Measurements from ENCODE around the gene RELA.

RELA gene

DNA sequence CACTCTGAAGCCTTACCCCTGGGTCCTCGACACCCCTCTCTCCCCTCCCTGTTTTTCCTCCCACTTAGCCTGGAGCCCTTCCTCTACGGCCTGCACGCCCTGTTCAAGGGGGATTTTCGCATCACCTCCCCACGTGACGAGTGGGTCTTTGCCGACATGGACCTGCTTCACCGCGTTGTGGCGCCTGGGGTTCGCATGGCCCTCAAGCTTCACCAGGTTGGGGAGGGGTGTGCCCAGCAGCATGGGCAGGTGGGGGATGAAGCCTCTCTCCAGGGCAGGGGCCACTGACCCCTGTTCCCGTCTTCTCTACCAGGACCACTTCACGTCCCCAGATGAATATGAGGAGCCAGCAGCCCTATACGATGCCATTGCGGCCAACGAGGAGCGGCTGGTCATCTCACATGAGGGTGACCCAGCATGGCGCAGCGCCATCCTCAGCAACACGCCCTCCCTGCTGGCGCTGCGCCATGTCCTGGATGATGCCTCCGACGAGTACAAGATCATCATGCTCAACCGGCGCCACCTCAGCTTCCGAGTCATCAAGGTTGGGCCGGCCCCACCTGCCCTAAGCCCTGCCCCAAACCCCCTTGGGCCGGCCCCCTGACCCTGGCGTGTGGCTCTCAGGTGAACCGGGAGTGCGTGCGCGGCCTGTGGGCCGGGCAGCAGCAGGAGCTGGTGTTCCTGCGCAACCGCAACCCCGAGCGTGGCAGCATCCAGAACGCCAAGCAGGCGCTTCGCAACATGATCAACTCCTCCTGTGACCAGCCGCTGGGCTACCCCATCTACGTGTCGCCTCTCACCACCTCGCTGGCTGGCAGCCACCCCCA lies 27.6 kb downstream of the RELA start:
- no peaks in the 10 kb centered on the region for H3K9me3 ChIP-seq (ENCODE audit: control insufficient read depth, low read length)
- DNase-seq (ENCODE audit: low read depth) = no peak
- H3K27me3 ChIP-seq (replicated peaks; ENCODE audit: control insufficient read depth, insufficient read depth, low read length) = no peaks in the 10 kb centered on the region
- peaks cover 48% of the 10 kb centered on the region for H3K36me3 ChIP-seq (ENCODE audit: control insufficient read depth, insufficient read depth, low read length, severe bottlenecking)
- H3K4me1 ChIP-seq (ENCODE audit: control insufficient read depth, insufficient read depth, low read length) = peaks cover 13% of the 10 kb centered on the region
- no peak overlapping the region for H3K4me3 ChIP-seq (ENCODE audit: low read length)
- H3K9ac ChIP-seq (ENCODE audit: low read length) = no peak overlapping the region

DNA sequence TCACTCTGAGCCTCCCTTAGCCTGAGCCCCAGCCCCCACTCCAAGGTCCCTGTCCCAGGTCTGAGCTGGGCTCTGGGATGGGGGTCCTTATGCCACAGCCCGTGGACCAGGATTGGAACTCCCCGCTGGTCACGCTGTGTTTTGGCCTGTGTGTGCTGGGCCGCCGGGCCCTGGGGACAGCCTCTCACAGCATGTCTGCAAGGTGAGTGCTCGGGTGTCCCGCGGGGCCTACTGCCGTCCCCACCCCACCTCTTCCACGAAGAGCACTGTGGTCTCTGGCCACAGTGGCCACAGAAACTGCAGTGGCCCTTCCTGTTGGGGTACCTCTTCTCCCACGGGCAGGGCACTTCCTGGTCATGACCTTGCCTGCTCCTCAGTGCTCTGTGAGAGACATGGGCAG lies 28.3 kb downstream of the RELA start:
- no peak for DNase-seq (ENCODE audit: low read depth)
- no peak overlapping the region for H3K4me3 ChIP-seq (ENCODE audit: low read length)
- no peaks in the 10 kb centered on the region for H3K27me3 ChIP-seq (replicated peaks; ENCODE audit: control insufficient read depth, insufficient read depth, low read length)
- H3K4me1 ChIP-seq (ENCODE audit: control insufficient read depth, insufficient read depth, low read length) = peaks cover 13% of the 10 kb centered on the region
- H3K36me3 ChIP-seq (ENCODE audit: control insufficient read depth, insufficient read depth, low read length, severe bottlenecking) = peaks cover 55% of the 10 kb centered on the region
- no peaks in the 10 kb centered on the region for H3K9me3 ChIP-seq (ENCODE audit: control insufficient read depth, low read length)
- no peak overlapping the region for H3K9ac ChIP-seq (ENCODE audit: low read length)

DNA sequence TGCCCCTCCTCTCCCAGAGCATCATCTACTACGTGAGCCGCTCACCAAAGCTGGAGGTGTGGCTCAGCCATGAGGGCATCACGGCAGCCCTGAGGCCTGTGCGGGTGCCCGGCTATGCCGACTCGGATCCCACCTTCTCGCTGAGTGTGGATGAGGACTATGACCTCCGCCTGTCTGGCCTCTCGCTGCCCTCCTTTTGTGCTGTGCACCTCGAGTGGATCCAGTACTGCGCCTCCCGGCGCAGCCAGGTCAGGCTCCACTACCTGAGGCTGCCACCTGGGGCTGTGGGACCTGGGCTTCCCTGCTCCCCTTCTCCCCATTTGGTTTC lies 28.6 kb downstream of the RELA start:
- Histone ChIP-seq H3K9ac (ENCODE audit: low read length) (no peak overlapping the region), H3K27me3 (replicated peaks; ENCODE audit: control insufficient read depth, insufficient read depth, low read length) (no peaks in the 10 kb centered on the region), H3K4me3 (ENCODE audit: low read length) (no peak overlapping the region), H3K4me1 (ENCODE audit: control insufficient read depth, insufficient read depth, low read length) (peaks cover 13% of the 10 kb centered on the region), H3K36me3 (ENCODE audit: control insufficient read depth, insufficient read depth, low read length, severe bottlenecking) (peaks cover 59% of the 10 kb centered on the region), H3K9me3 (ENCODE audit: control insufficient read depth, low read length) (no peaks in the 10 kb centered on the region)
- no peak for DNase-seq (ENCODE audit: low read depth)

DNA sequence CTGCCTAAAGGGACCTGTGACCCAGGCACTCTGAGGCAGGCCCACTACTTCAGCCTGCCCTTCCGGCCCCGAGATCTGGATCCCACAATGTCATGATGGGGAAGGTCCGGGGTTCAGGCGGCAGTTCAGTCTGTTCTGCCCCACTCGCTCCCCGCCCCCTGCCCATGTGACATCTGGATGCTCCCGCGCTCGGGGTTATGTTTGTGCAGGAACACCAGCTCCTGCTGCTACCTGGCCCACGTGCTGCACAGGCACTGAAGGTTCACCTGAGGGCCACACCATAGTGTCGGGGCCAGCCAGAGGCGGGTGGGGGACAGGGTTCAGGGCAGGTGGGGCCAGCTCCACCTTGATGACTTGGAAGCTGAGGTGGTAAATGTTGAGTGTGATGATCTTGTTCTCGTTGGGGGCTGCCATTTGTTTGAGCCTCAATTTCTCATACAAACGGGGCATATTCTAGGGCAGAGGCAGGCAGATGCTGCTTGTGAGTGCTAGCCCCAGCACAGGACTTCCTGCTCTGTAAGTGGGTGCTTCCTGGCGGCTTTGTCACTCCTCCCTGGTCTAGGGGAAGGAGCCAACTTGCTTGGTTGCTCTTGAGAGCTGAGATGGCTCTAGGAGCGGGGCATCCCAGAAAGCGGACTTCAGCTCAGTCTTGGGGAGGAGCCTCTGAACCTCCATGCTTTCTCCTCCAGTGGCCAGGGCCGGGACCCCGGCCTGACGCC lies 29.2 kb downstream of the RELA start:
- H3K4me1 ChIP-seq (ENCODE audit: control insufficient read depth, insufficient read depth, low read length) = peaks cover 10% of the 10 kb centered on the region
- no peak overlapping the region for H3K9ac ChIP-seq (ENCODE audit: low read length)
- H3K27me3 ChIP-seq (replicated peaks; ENCODE audit: control insufficient read depth, insufficient read depth, low read length) = no peaks in the 10 kb centered on the region
- DNase-seq (ENCODE audit: low read depth) = no peak
- H3K9me3 ChIP-seq (ENCODE audit: control insufficient read depth, low read length) = no peaks in the 10 kb centered on the region
- peaks cover 64% of the 10 kb centered on the region for H3K36me3 ChIP-seq (ENCODE audit: control insufficient read depth, insufficient read depth, low read length, severe bottlenecking)
- H3K4me3 ChIP-seq (ENCODE audit: low read length) = no peak overlapping the region

DNA sequence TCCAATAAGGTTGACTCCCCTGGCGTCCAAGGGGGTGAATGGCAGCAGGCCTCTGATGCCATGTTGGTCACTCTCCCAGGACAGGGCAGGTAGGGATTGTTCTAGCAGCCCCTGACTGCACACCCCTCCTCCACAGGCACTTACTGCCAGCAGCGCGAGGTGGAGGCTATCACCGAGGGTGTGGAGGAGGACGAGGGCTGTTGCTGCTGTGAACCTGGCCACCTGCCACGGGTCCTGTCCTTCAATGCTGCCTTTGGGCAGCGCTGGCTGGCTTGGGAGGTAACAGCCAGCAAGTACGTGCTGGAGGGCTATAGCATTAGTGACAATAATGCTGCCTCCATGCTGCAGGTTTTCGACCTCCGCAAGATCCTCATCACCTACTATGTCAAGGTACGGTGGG lies 32.5 kb downstream of the RELA start:
- Histone ChIP-seq H3K27me3 (replicated peaks; ENCODE audit: control insufficient read depth, insufficient read depth, low read length) (no peaks in the 10 kb centered on the region), H3K4me1 (ENCODE audit: control insufficient read depth, insufficient read depth, low read length) (no peaks in the 10 kb centered on the region), H3K4me3 (ENCODE audit: low read length) (no peak overlapping the region), H3K9me3 (ENCODE audit: control insufficient read depth, low read length) (no peaks in the 10 kb centered on the region), H3K9ac (ENCODE audit: low read length) (no peak overlapping the region), H3K36me3 (ENCODE audit: control insufficient read depth, insufficient read depth, low read length, severe bottlenecking) (peaks cover 77% of the 10 kb centered on the region)
- no peak for DNase-seq (ENCODE audit: low read depth)

DNA sequence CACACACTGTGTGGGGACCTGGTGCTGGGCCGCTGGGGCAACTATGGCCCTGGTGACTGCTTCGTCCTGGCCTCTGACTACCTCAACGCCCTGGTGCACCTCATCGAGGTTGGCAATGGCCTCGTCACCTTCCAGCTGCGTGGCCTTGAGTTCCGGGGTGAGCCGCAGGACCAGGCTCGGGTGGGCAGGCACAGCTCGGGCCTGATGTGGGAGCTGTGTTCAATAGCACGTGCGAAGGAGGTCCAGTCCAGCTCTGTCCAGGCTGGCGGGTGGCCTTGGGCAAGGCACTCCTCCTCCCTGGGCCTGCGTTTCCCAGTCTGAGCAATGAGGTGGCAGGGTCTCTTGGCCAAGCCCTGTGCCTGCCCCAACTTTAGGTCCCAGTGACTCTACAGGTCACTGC lies 33.1 kb downstream of the RELA start:
- Histone ChIP-seq H3K4me3 (ENCODE audit: low read length) (no peak overlapping the region), H3K4me1 (ENCODE audit: control insufficient read depth, insufficient read depth, low read length) (no peaks in the 10 kb centered on the region), H3K9me3 (ENCODE audit: control insufficient read depth, low read length) (no peaks in the 10 kb centered on the region), H3K36me3 (ENCODE audit: control insufficient read depth, insufficient read depth, low read length, severe bottlenecking) (peaks cover 76% of the 10 kb centered on the region), H3K9ac (ENCODE audit: low read length) (no peak overlapping the region), H3K27me3 (replicated peaks; ENCODE audit: control insufficient read depth, insufficient read depth, low read length) (no peaks in the 10 kb centered on the region)
- no peak for DNase-seq (ENCODE audit: low read depth)

DNA sequence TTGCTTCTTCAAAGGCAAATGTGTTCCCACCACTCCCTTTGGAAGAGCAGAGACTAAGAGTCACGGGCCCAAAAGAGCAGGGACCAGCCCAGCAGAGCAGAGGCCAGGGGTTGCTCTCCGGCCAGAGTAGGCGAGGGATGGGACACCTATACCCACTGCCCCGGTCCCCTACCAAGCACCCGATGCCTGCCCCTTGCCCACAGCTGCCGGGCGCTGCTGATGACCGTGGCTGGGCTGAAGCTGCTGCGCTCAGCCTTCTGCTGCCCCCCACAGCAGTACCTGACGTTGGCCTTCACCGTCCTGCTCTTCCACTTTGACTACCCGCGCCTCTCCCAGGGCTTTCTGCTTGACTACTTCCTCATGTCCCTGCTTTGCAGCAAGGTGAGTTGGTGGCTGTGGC lies 35.5 kb downstream of the RELA start:
- no peak for DNase-seq (ENCODE audit: low read depth)
- Histone ChIP-seq H3K36me3 (ENCODE audit: control insufficient read depth, insufficient read depth, low read length, severe bottlenecking) (peaks cover 89% of the 10 kb centered on the region), H3K9ac (ENCODE audit: low read length) (no peak overlapping the region), H3K4me3 (ENCODE audit: low read length) (no peak overlapping the region), H3K9me3 (ENCODE audit: control insufficient read depth, low read length) (no peaks in the 10 kb centered on the region), H3K27me3 (replicated peaks; ENCODE audit: control insufficient read depth, insufficient read depth, low read length) (no peaks in the 10 kb centered on the region), H3K4me1 (ENCODE audit: control insufficient read depth, insufficient read depth, low read length) (no peaks in the 10 kb centered on the region)

DNA sequence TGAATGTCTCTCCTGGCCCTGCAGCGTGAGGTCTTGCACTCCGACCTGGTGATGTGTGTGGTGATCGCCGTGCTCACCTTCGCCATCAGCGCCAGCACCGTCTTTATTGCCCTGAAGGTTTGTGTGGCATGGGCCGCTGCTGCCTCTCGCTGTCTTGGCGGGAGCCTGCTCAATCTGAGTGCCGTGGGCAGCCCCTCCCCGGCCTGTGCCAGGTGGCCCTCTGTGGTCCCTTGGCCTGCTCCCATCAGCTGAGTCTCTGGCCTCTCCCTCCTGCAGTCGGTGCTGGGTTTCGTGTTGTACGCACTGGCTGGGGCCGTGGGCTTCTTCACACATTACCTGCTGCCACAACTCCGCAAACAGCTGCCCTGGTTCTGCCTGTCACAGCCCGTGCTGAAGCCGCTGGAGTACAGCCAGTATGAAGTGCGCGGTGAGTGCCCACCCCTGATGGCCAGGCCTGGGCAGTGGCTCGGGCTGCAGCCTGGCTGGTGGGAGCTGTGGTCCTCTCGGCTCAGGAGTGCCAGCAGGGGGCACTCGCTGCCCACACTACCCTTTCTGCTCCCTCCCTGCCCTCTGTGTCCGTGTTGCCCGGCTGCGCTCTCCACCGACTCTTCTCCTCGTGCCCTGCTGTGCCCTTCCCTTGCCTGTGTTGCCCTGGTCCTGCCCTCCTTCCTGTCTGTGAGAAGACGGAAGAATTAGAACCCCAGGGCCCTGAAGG lies 36.9 kb downstream of the RELA start:
- DNase-seq (ENCODE audit: low read depth) = peak; percentile 32
- peaks cover 92% of the 10 kb centered on the region for H3K36me3 ChIP-seq (ENCODE audit: control insufficient read depth, insufficient read depth, low read length, severe bottlenecking)

DNA sequence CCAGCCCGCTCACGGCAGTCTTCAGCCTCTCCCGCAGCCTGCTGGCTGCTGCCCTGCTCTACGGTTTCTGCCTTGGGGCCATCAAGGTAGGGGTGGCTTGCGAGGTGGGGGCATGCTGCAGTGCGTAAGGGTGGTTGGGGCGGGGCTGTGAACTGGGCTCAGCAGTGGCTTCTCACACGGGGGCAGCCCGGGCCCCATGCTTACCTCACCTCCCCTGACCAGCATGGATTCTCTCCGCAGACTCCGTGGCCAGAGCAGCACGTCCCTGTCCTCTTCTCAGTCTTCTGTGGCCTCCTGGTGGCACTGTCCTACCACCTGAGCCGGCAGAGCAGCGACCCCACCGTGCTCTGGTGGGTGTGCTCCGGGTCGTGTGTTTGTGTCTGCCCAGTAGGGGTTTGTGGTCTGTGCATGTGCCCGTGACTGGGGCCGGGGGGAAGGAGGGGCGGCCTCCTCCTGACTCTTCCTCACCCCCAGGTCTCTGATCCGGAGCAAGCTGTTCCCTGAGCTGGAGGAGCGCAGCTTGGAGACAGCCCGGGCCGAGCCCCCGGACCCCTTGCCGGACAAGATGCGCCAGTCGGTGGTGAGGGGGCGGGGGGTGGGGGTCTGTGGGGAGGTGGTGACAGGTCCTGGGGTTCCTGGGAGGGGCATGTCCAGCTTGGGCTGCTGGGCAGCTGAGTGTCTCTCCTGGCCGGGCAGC lies 37.6 kb downstream of the RELA start:
- H3K9me3 ChIP-seq (ENCODE audit: control insufficient read depth, low read length) = no peaks in the 10 kb centered on the region
- no peak for DNase-seq (ENCODE audit: low read depth)
- no peaks in the 10 kb centered on the region for H3K4me1 ChIP-seq (ENCODE audit: control insufficient read depth, insufficient read depth, low read length)
- H3K9ac ChIP-seq (ENCODE audit: low read length) = no peak overlapping the region
- H3K27me3 ChIP-seq (replicated peaks; ENCODE audit: control insufficient read depth, insufficient read depth, low read length) = no peaks in the 10 kb centered on the region
- H3K36me3 ChIP-seq (ENCODE audit: control insufficient read depth, insufficient read depth, low read length, severe bottlenecking) = peaks cover 92% of the 10 kb centered on the region
- H3K4me3 ChIP-seq (ENCODE audit: low read length) = no peak overlapping the region

More for the DNA sequence above, 36.9 kb downstream of the RELA start:
- Histone ChIP-seq H3K4me3 (ENCODE audit: low read length) (no peak overlapping the region), H3K9me3 (ENCODE audit: control insufficient read depth, low read length) (no peaks in the 10 kb centered on the region), H3K4me1 (ENCODE audit: control insufficient read depth, insufficient read depth, low read length) (no peaks in the 10 kb centered on the region), H3K9ac (ENCODE audit: low read length) (no peak overlapping the region), H3K27me3 (replicated peaks; ENCODE audit: control insufficient read depth, insufficient read depth, low read length) (no peaks in the 10 kb centered on the region)

DNA sequence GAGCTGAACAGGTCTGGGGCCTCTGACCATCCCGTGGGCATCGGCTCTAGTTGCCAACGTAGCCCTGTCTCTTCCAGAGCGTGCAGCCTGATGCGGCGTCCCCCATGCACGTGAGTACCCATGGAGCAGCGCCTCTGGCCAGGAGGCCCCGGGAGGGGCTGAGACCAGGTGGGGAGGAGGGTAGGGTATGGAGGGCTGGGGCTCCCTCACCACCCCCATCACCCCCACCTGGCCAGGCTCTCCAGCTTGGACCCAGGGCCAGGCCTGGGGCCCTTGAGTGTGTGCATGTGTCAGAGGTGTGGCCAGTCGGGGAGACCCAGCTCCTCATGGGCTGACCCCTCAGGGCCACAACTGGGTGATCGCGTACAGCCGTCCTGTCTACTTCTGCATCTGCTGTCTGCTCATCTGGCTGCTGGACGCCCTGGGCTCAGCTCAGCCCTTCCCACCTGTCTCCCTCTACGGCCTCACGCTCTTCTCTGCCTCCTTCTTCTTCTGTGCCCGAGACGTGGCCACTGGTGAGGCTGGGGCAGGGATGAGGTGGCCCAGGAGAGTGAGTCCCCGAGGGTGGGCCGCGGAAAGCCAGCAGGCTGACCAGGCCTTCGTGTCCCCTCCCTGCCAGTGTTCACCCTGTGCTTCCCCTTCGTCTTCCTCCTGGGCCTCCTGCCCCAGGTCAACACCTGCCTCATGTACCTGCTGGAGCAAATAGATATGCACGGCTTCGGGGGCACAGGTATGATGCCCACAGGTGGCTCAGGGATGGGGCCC lies 38.7 kb downstream of the RELA start:
- H3K36me3 ChIP-seq (ENCODE audit: control insufficient read depth, insufficient read depth, low read length, severe bottlenecking) = peaks cover 92% of the 10 kb centered on the region
- H3K4me3 ChIP-seq (ENCODE audit: low read length) = no peak overlapping the region
- DNase-seq (ENCODE audit: low read depth) = no peak
- H3K27me3 ChIP-seq (replicated peaks; ENCODE audit: control insufficient read depth, insufficient read depth, low read length) = no peaks in the 10 kb centered on the region
- no peak overlapping the region for H3K9ac ChIP-seq (ENCODE audit: low read length)
- H3K4me1 ChIP-seq (ENCODE audit: control insufficient read depth, insufficient read depth, low read length) = no peaks in the 10 kb centered on the region
- no peaks in the 10 kb centered on the region for H3K9me3 ChIP-seq (ENCODE audit: control insufficient read depth, low read length)
